ENCODE results near the gene SUSD2. TPM values are rescaled to one million over a fixed set of nuclear protein-coding genes. Genes with fewer than 3 reads are reported as not detected.
"Not testable (repeated sequence)": the region's sequence is repeated elsewhere in the genome, so short reads cannot be mapped to it uniquely, and the experiment has no call there.

Gene SUSD2
- total RNA-seq, 1 experiment from 2014 or later = 2.5 TPM

GRCh38 chr22:24233816-24234215 lies 52.5 kb downstream of the SUSD2 start:
- H3K36me3 Mint-ChIP-seq (ENCODE audit: insufficient read depth, unreplicated experiment) = no peaks in the 10 kb centered on the region
- BruUV-seq (replicated peaks) = no TSS peak
- H3K9me3 Mint-ChIP-seq (ENCODE audit: low read depth, unreplicated experiment) = no peaks in the 10 kb centered on the region
- no peaks in the 10 kb centered on the region for H3K4me1 Mint-ChIP-seq (ENCODE audit: low read depth, unreplicated experiment)
- intact Hi-C loops (cut with micrococcal nuclease; ENCODE audit: unreplicated experiment) = no loop called here
- CTCF ChIA-PET = interaction anchor here (0.9 kb wide), 1 partner anchor 9 kb away, joined by 3 read pairs; no protein-coding TSS in a partner anchor
- no peak for TF ChIP-seq CTCF (IDR thresholded peaks at IDR 0.05; ENCODE audit: unreplicated experiment)
- DNase-seq = no peak
- no peak overlapping the region for H3K27ac Mint-ChIP-seq (ENCODE audit: unreplicated experiment)
- no peak overlapping the region for H3K4me3 Mint-ChIP-seq (ENCODE audit: low read depth, unreplicated experiment)
- H3K27me3 Mint-ChIP-seq (ENCODE audit: unreplicated experiment) = no peaks in the 10 kb centered on the region

- H3K27ac Mint-ChIP-seq (ENCODE audit: unreplicated experiment) = no peak overlapping the region
- H3K27me3 Mint-ChIP-seq (ENCODE audit: unreplicated experiment) = no peaks in the 10 kb centered on the region
Observed at GRCh38 chr22:24235315-24235714, 54.0 kb downstream of the SUSD2 start.

GRCh38 chr22:24236656-24237055 lies 55.4 kb downstream of the SUSD2 start:
- no peak for DNase-seq
- TF ChIP-seq CTCF (IDR thresholded peaks at IDR 0.05; ENCODE audit: unreplicated experiment) = no peak
- H3K36me3 Mint-ChIP-seq (ENCODE audit: insufficient read depth, unreplicated experiment) = no peaks in the 10 kb centered on the region
- no peaks in the 10 kb centered on the region for H3K4me1 Mint-ChIP-seq (ENCODE audit: low read depth, unreplicated experiment)
- BruUV-seq (replicated peaks) = no TSS peak
- intact Hi-C loops (cut with micrococcal nuclease; ENCODE audit: unreplicated experiment) = no loop called here
- H3K27ac Mint-ChIP-seq (ENCODE audit: unreplicated experiment) = no peak overlapping the region
- no peaks in the 10 kb centered on the region for H3K27me3 Mint-ChIP-seq (ENCODE audit: unreplicated experiment)
- no peaks in the 10 kb centered on the region for H3K9me3 Mint-ChIP-seq (ENCODE audit: low read depth, unreplicated experiment)
- H3K4me3 Mint-ChIP-seq (ENCODE audit: low read depth, unreplicated experiment) = no peak overlapping the region
- CTCF ChIA-PET = interaction anchor here (0.6 kb wide), 1 partner anchor 36 kb away, joined by 3 read pairs; no protein-coding TSS in a partner anchor

More at GRCh38 chr22:24235315-24235714, 54.0 kb downstream of the SUSD2 start:
- H3K4me3 Mint-ChIP-seq (ENCODE audit: low read depth, unreplicated experiment) = no peak overlapping the region
- no peaks in the 10 kb centered on the region for H3K36me3 Mint-ChIP-seq (ENCODE audit: insufficient read depth, unreplicated experiment)
- H3K4me1 Mint-ChIP-seq (ENCODE audit: low read depth, unreplicated experiment) = no peaks in the 10 kb centered on the region
- CTCF ChIA-PET = no interaction called here
- BruUV-seq (replicated peaks) = no TSS peak
- TF ChIP-seq CTCF (IDR thresholded peaks at IDR 0.05; ENCODE audit: unreplicated experiment) = no peak
- DNase-seq = no peak
- intact Hi-C loops (cut with micrococcal nuclease; ENCODE audit: unreplicated experiment) = no loop called here
- H3K9me3 Mint-ChIP-seq (ENCODE audit: low read depth, unreplicated experiment) = no peaks in the 10 kb centered on the region

GRCh38 chr22:24238101-24238694 lies 56.9 kb downstream of the SUSD2 start:
- CTCF ChIA-PET = interaction anchor here (0.7 kb wide), 1 partner anchor 162 kb away, joined by 3 read pairs; no protein-coding TSS in a partner anchor
- intact Hi-C loops (cut with micrococcal nuclease; ENCODE audit: unreplicated experiment); H3K4me1 Mint-ChIP-seq (ENCODE audit: low read depth, unreplicated experiment); H3K36me3 Mint-ChIP-seq (ENCODE audit: insufficient read depth, unreplicated experiment); DNase-seq; H3K9me3 Mint-ChIP-seq (ENCODE audit: low read depth, unreplicated experiment); H3K4me3 Mint-ChIP-seq (ENCODE audit: low read depth, unreplicated experiment); H3K27ac Mint-ChIP-seq (ENCODE audit: unreplicated experiment); BruUV-seq (replicated peaks); H3K27me3 Mint-ChIP-seq (ENCODE audit: unreplicated experiment): not testable (repeated sequence)

Other genes with a start within 250 kb of the SUSD2 start
- 3.6 and 5.4 TPM in 2 replicates for gene GSTT2B, start 220.3 kb upstream of the SUSD2 start, total RNA-seq (2022)
- gene DDTL, start 214.6 kb upstream of the SUSD2 start, total RNA-seq (2022) = 3.4 and 4.1 TPM in 2 replicates
- 101 and 115 TPM in 2 replicates for gene DDT, start 207.0 kb upstream of the SUSD2 start, total RNA-seq (2022)
- gene GSTT2, start 201.4 kb upstream of the SUSD2 start, total RNA-seq (2022) = 0.64 and 0.85 TPM in 2 replicates
- not detected in 2 replicates for gene GSTT4, start 176.0 kb upstream of the SUSD2 start, total RNA-seq (2022)
- 57.0 and 59.3 TPM in 2 replicates for gene CABIN1, start 170.2 kb upstream of the SUSD2 start, total RNA-seq (2022)
- gene GGT5, start 63.6 kb downstream of the SUSD2 start, total RNA-seq (2022) = 0.28 and 0.64 TPM in 2 replicates
- gene SPECC1L, start 89.3 kb downstream of the SUSD2 start, total RNA-seq (2022) = 52.2 and 53.4 TPM in 2 replicates
- 2.4 and 2.9 TPM in 2 replicates for gene ADORA2A, start 246.1 kb downstream of the SUSD2 start, total RNA-seq (2022)

All from Calu3 (cell line).